Ascending aorta (tissue), 2 donors: ENCODE measurements around the gene PTH2R. TPM values are rescaled to one million over a fixed set of nuclear protein-coding genes. Genes with fewer than 3 reads are reported as not detected.

Experiments used
- DNase-seq, 2 donors: peaks; one replicate each; pipeline ENCODE4 v3.0.0-alpha.2; 2019; ENCODE audit warnings: low spot score in 2 of 2
- H3K27ac ChIP-seq, 2 donors: fragments of 200-600 bp; sonication (generic); one replicate each; pipeline ENCODE4 v1.5.1; 2016 to 2017; ENCODE audit warnings: mild to moderate bottlenecking in 1 of 2
- H3K27me3 ChIP-seq: fragments of 200-600 bp; sonication (generic); one replicate; pipeline ENCODE4 v1.5.1; 2017
- H3K36me3 ChIP-seq, 2 donors: fragments of 200-600 bp; sonication (generic); one replicate each; pipeline ENCODE4 v1.5.1; 2016
- H3K4me1 ChIP-seq, 2 donors: fragments of 200-600 bp; sonication (generic); one replicate each; pipeline ENCODE4 v1.5.1; 2016 to 2017; ENCODE audit warnings: mild to moderate bottlenecking in 1 of 2
- H3K4me3 ChIP-seq, 2 donors: fragments of 200-600 bp; sonication (generic); one replicate each; pipeline ENCODE4 v1.5.1; 2016 to 2017; ENCODE audit warnings: mild to moderate bottlenecking in 1 of 2
- H3K9me3 ChIP-seq, 2 donors: fragments of 200-600 bp; sonication (generic); one replicate each; pipeline ENCODE4 v1.5.1; 2016
- intact Hi-C: fragments of 100-400 bp; cut with DNase I; formaldehyde crosslinking; loops from one replicate; pipeline ENCODE4 v1.15.1; 2023
- total RNA-seq: library from RNA; depleted of rRNA; stranded (reverse); fragments of >200 nt; gene quantifications from one replicate; pipeline ENCODE4 v1.1.0, GENCODE V29; 2016
- TF ChIP-seq, protein P1 (sequence below), 3 experiments: fragments of 200-600 bp in 2 of 3; fragments of 450-650 bp in 1 of 3; sonication (generic) in 2 of 3; IDR thresholded peaks; one replicate each; pipeline ENCODE4 v1.5.1; 2016 to 2019; ENCODE audit warnings: antibody characterized with exemption in 3 of 3, mild to moderate bottlenecking in 1 of 3, moderate library complexity in 1 of 3

PTH2R gene
- total RNA-seq, 1 donor from 2014 or later, result not detected

DNA sequence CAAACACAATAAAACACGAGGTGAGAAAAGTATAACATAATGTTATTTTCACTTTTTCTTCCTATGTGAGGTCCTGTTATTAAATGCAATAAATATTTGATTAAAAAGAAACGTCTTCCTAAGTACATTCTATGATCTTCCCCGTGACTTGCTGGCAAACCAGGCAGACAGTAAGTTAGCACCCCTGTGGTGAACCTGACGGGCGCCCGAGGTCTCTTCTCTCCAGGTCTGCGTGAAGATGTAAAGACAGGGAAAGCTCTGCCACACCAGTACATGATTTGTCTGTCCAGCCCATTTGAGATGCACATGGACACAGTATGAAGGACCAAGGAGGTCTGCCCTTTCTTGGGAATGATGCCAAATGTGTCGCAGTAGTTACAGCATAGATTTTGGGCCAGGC, 57.6 kb downstream of the PTH2R start:
- Histone ChIP-seq H3K4me1 (no peaks in the 10 kb centered on the region), H3K27ac (no peak overlapping the region), H3K36me3 (no peaks in the 10 kb centered on the region), H3K27me3 (no peaks in the 10 kb centered on the region), H3K4me3 (no peak overlapping the region), H3K9me3 (no peaks in the 10 kb centered on the region)
- TF ChIP-seq, protein P1, sequence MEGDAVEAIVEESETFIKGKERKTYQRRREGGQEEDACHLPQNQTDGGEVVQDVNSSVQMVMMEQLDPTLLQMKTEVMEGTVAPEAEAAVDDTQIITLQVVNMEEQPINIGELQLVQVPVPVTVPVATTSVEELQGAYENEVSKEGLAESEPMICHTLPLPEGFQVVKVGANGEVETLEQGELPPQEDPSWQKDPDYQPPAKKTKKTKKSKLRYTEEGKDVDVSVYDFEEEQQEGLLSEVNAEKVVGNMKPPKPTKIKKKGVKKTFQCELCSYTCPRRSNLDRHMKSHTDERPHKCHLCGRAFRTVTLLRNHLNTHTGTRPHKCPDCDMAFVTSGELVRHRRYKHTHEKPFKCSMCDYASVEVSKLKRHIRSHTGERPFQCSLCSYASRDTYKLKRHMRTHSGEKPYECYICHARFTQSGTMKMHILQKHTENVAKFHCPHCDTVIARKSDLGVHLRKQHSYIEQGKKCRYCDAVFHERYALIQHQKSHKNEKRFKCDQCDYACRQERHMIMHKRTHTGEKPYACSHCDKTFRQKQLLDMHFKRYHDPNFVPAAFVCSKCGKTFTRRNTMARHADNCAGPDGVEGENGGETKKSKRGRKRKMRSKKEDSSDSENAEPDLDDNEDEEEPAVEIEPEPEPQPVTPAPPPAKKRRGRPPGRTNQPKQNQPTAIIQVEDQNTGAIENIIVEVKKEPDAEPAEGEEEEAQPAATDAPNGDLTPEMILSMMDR (IDR thresholded peaks at IDR 0.05), result no peak
- intact Hi-C loops, result no loop called here
- no peak for DNase-seq

GRCh38 chr2:208466151-208466919, 59.7 kb downstream of the PTH2R start:
- no peak for DNase-seq
- Histone ChIP-seq H3K36me3 (no peaks in the 10 kb centered on the region), H3K27me3 (no peaks in the 10 kb centered on the region), H3K27ac (no peak overlapping the region), H3K9me3 (no peaks in the 10 kb centered on the region), H3K4me1 (no peaks in the 10 kb centered on the region), H3K4me3 (no peak overlapping the region)
- intact Hi-C loops, result no loop called here
- TF ChIP-seq, protein P1 (IDR thresholded peaks at IDR 0.05), result no peak

- Histone ChIP-seq H3K27me3 (no peaks in the 10 kb centered on the region), H3K36me3 (no peaks in the 10 kb centered on the region), H3K9me3 (no peaks in the 10 kb centered on the region), H3K4me1 (no peaks in the 10 kb centered on the region), H3K4me3 (no peak overlapping the region), H3K27ac (no peak overlapping the region)
- intact Hi-C loops, result no loop called here
- TF ChIP-seq, protein P1 (IDR thresholded peaks at IDR 0.05), result no peak
- DNase-seq, result no peak
These were observed 60.3 kb downstream of the PTH2R start for GRCh38 chr2:208466920-208467298.

DNA sequence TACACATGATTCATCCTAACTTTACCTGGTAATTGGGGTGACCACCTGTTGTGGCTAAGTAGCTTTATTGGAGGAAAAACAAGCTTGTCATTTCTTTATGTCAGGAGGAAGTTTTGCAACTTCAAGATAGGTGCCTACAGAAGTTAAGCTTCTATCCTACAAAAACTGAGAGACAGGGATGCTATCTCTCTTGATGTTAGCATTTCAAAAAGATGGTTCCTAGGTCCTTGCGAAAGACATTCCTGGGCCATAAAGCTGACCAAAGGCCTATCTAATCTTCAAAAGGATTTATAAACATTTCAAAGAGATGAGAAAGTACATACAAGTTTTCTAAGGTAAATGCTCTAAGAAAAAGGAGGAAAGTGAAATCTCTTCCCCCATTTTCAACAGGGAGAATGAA, 61.0 kb downstream of the PTH2R start:
- Histone ChIP-seq H3K27me3 (no peaks in the 10 kb centered on the region), H3K9me3 (no peaks in the 10 kb centered on the region), H3K4me1 (no peaks in the 10 kb centered on the region), H3K4me3 (no peak overlapping the region), H3K27ac (no peak overlapping the region), H3K36me3 (no peaks in the 10 kb centered on the region)
- no peak for DNase-seq
- intact Hi-C loops, result no loop called here
- TF ChIP-seq, protein P1 (IDR thresholded peaks at IDR 0.05), result no peak

GRCh38 chr2:208477741-208478140, 71.1 kb downstream of the PTH2R start:
- Histone ChIP-seq H3K36me3 (no peaks in the 10 kb centered on the region), H3K9me3 (no peaks in the 10 kb centered on the region), H3K27ac (no peak overlapping the region), H3K4me3 (no peak overlapping the region), H3K27me3 (no peaks in the 10 kb centered on the region), H3K4me1 (no peaks in the 10 kb centered on the region)
- intact Hi-C loops, result no loop called here
- no peak for DNase-seq
- TF ChIP-seq, protein P1 (IDR thresholded peaks at IDR 0.05), result no peak
